ENCODE data around the gene CD96. TPM values are rescaled to one million over a fixed set of nuclear protein-coding genes. Genes with fewer than 3 reads are reported as not detected.

Gene CD96
- total and polyA plus RNA-seq, 4 donors, result 0.69 to 3.1 (median 2.4) TPM

GRCh38 chr3:111692593-111693552 lies 150.9 kb downstream of the CD96 start:
- peaks cover 0 to 7% (median 4%) of the 10 kb centered on the region in 3 donors for H3K27me3 ChIP-seq (ENCODE audit: control insufficient read depth in 3 of 3, insufficient read depth in 3 of 3, low read length in 2 of 3)
- DNase-seq (no peak), ATAC-seq (ENCODE audit: insufficient read depth, low FRiP score) (no peak)
- TF ChIP-seq CTCF (IDR thresholded peaks at IDR 0.05; ENCODE audit: control extremely low read depth, extremely low read depth), result no peak
- no peak overlapping the region for H3K4me3 ChIP-seq
- H3K9me3 ChIP-seq (ENCODE audit: control insufficient read depth in 4 of 4, insufficient read depth in 3 of 4, low read length in 3 of 4), result no peaks in the 10 kb centered on the region
- no peaks in the 10 kb centered on the region for H3K36me3 ChIP-seq (ENCODE audit: control insufficient read depth in 4 of 4, insufficient read depth in 4 of 4, low read length in 4 of 4)
- H3K9ac ChIP-seq (ENCODE audit: insufficient read depth in 1 of 2, low read length in 2 of 2), result no peak overlapping the region
- H3K4me1 ChIP-seq (ENCODE audit: control insufficient read depth in 5 of 5, insufficient read depth in 5 of 5, low read length in 5 of 5), result peaks cover 0 to 8% (median 0%) of the 10 kb centered on the region in 5 donors
- no peak overlapping the region for H3K27ac ChIP-seq (ENCODE audit: low read depth in 1 of 2, low read length in 1 of 2)
- 74 to 79% methylated on average over 8 of the region's 8 CpGs for WGBS, 2 donors

- Histone ChIP-seq H3K4me1 (ENCODE audit: control insufficient read depth in 5 of 5, insufficient read depth in 5 of 5, low read length in 5 of 5) (peaks cover 0 to 8% (median 0%) of the 10 kb centered on the region in 5 donors), H3K27me3 (ENCODE audit: control insufficient read depth in 3 of 3, insufficient read depth in 3 of 3, low read length in 2 of 3) (peaks cover 0 to 4% (median 3%) of the 10 kb centered on the region in 3 donors), H3K9ac (ENCODE audit: insufficient read depth in 1 of 2, low read length in 2 of 2) (no peak overlapping the region), H3K4me3 (no peak overlapping the region), H3K9me3 (ENCODE audit: control insufficient read depth in 4 of 4, insufficient read depth in 3 of 4, low read length in 3 of 4) (no peaks in the 10 kb centered on the region), H3K27ac (ENCODE audit: low read depth in 1 of 2, low read length in 1 of 2) (no peak overlapping the region), H3K36me3 (ENCODE audit: control insufficient read depth in 4 of 4, insufficient read depth in 4 of 4, low read length in 4 of 4) (no peaks in the 10 kb centered on the region)
- ATAC-seq (ENCODE audit: insufficient read depth, low FRiP score) (no peak), DNase-seq (no peak)
- WGBS, 2 donors, result 95 to 99% methylated on average over 2 of the region's 2 CpGs
- TF ChIP-seq CTCF (IDR thresholded peaks at IDR 0.05; ENCODE audit: control extremely low read depth, extremely low read depth), result no peak
Measured at GRCh38 chr3:111694471-111694870, 152.5 kb downstream of the CD96 start.

- peaks cover 0 to 4% (median 3%) of the 10 kb centered on the region in 3 donors for H3K27me3 ChIP-seq (ENCODE audit: control insufficient read depth in 3 of 3, insufficient read depth in 3 of 3, low read length in 2 of 3)
- no peaks in the 10 kb centered on the region for H3K9me3 ChIP-seq (ENCODE audit: control insufficient read depth in 4 of 4, insufficient read depth in 3 of 4, low read length in 3 of 4)
- no peak for ATAC-seq (ENCODE audit: insufficient read depth, low FRiP score)
- H3K4me3 ChIP-seq, result no peak overlapping the region
- no peak overlapping the region for H3K9ac ChIP-seq (ENCODE audit: insufficient read depth in 1 of 2, low read length in 2 of 2)
- H3K4me1 ChIP-seq (ENCODE audit: control insufficient read depth in 5 of 5, insufficient read depth in 5 of 5, low read length in 5 of 5), result peaks cover 0 to 8% (median 0%) of the 10 kb centered on the region in 5 donors
- H3K36me3 ChIP-seq (ENCODE audit: control insufficient read depth in 4 of 4, insufficient read depth in 4 of 4, low read length in 4 of 4), result no peaks in the 10 kb centered on the region
- WGBS, 2 donors, result 60 to 62% methylated on average over 1 of the region's 1 CpG
- H3K27ac ChIP-seq (ENCODE audit: low read depth in 1 of 2, low read length in 1 of 2), result no peak overlapping the region
- DNase-seq, result peak in 1 of 3 donors; percentile 9
- TF ChIP-seq CTCF (IDR thresholded peaks at IDR 0.05; ENCODE audit: control extremely low read depth, extremely low read depth), result no peak
Measured at GRCh38 chr3:111695636-111696117, 153.7 kb downstream of the CD96 start.

Data from lung (tissue), 12 donors.